Neural progenitor cell (in vitro differentiated cells): Measurements from ENCODE around the gene CYFIP2. TPM values are rescaled to one million over a fixed set of nuclear protein-coding genes. Genes with fewer than 3 reads are reported as not detected.

Experiments used
- DNase-seq: peaks from one replicate; pipeline ENCODE4 v3.0.0-alpha.2; 2016; ENCODE audit warnings: low spot score
- H2AFZ ChIP-seq: fragments of 200-600 bp; sonication (generic); replicated peaks from 2 replicates; pipeline ENCODE4 v1.6.1; 2016; ENCODE audit warnings: antibody characterized with exemption
- H3F3A ChIP-seq: fragments of 200-600 bp; sonication (generic); 2 replicates; pipeline ENCODE4 v1.6.1; 2016; ENCODE audit warnings: antibody characterized with exemption, low read depth
- H3K27ac ChIP-seq: fragments of 200-600 bp; sonication (generic); 2 replicates; pipeline ENCODE4 v1.5.1; 2016; ENCODE audit warnings: mild to moderate bottlenecking
- H3K27me3 ChIP-seq: fragments of 200-600 bp; sonication (generic); 2 replicates; pipeline ENCODE4 v1.6.1; 2016; ENCODE audit warnings: mild to moderate bottlenecking, moderate library complexity
- H3K36me3 ChIP-seq: fragments of 200-600 bp; sonication (generic); 2 replicates; pipeline ENCODE4 v1.5.1; 2016
- H3K4me1 ChIP-seq: fragments of 200-600 bp; sonication (generic); 2 replicates; pipeline ENCODE4 v1.6.1; 2016; ENCODE audit warnings: mixed run types
- H3K4me2 ChIP-seq: fragments of 200-600 bp; sonication (generic); 2 replicates; pipeline ENCODE4 v1.6.1; 2016
- H3K4me3 ChIP-seq: fragments of 200-600 bp; sonication (generic); 2 replicates; pipeline ENCODE4 v1.5.1; 2016
- H3K79me2 ChIP-seq: fragments of 200-600 bp; sonication (generic); 2 replicates; pipeline ENCODE4 v1.6.1; 2016; ENCODE audit warnings: low read depth
- H3K9ac ChIP-seq: fragments of 200-600 bp; sonication (generic); 2 replicates; pipeline ENCODE4 v1.6.1; 2016
- H3K9me3 ChIP-seq: fragments of 200-600 bp; sonication (generic); 2 replicates; pipeline ENCODE4 v1.5.1; 2016; ENCODE audit warnings: low read depth
- H4K20me1 ChIP-seq: fragments of 200-600 bp; sonication (generic); 2 replicates; pipeline ENCODE4 v1.6.1; 2016; ENCODE audit warnings: low read depth
- H3K27ac Mint-ChIP-seq: 3 replicates; pipeline ENCODE4 v1.8.0; 2021; ENCODE audit warnings: mixed read lengths
- H3K27me3 Mint-ChIP-seq: 2 replicates; pipeline ENCODE4 v1.8.0; 2022; ENCODE audit warnings: low read depth, mild to moderate bottlenecking, inconsistent platforms, moderate library complexity, mixed read lengths; ENCODE audit not compliant: insufficient read depth
- H3K36me3 Mint-ChIP-seq: 3 replicates; pipeline ENCODE4 v1.8.0; 2021; ENCODE audit warnings: mixed read lengths
- H3K4me1 Mint-ChIP-seq: 3 replicates; pipeline ENCODE4 v1.8.0; 2021; ENCODE audit warnings: mixed read lengths
- H3K4me3 Mint-ChIP-seq: 3 replicates; pipeline ENCODE4 v1.8.0; 2021; ENCODE audit warnings: mild to moderate bottlenecking, moderate library complexity, mixed read lengths
- H3K9me3 Mint-ChIP-seq: 3 replicates; pipeline ENCODE4 v1.8.0; 2020; ENCODE audit warnings: mixed read lengths
- EZH2 ChIP-seq: fragments of 200-600 bp; sonication (generic); IDR thresholded peaks from 2 replicates; pipeline ENCODE4 v1.6.1; 2017; ENCODE audit warnings: antibody characterized with exemption, mild to moderate bottlenecking, moderate library complexity
- EZH2phosphoT487 ChIP-seq: fragments of 200-600 bp; sonication (generic); IDR thresholded peaks from 2 replicates; pipeline ENCODE4 v1.6.1; 2017; ENCODE audit warnings: antibody characterized with exemption
- total RNA-seq: library from RNA; depleted of rRNA; stranded (reverse); fragments of >200 nt; gene quantifications from 2 replicates; pipeline ENCODE4 v1.2.3, GENCODE V29; 2015; ENCODE audit warnings: low replicate concordance
- TF ChIP-seq, protein P1 (sequence below): fragments of 200-600 bp; sonication (generic); IDR thresholded peaks from 2 replicates; pipeline ENCODE4 v1.5.1; 2017; ENCODE audit warnings: antibody characterized with exemption, mild to moderate bottlenecking

CYFIP2 gene
- total RNA-seq, 1 donor from 2014 or later = 70.2 TPM

DNA sequence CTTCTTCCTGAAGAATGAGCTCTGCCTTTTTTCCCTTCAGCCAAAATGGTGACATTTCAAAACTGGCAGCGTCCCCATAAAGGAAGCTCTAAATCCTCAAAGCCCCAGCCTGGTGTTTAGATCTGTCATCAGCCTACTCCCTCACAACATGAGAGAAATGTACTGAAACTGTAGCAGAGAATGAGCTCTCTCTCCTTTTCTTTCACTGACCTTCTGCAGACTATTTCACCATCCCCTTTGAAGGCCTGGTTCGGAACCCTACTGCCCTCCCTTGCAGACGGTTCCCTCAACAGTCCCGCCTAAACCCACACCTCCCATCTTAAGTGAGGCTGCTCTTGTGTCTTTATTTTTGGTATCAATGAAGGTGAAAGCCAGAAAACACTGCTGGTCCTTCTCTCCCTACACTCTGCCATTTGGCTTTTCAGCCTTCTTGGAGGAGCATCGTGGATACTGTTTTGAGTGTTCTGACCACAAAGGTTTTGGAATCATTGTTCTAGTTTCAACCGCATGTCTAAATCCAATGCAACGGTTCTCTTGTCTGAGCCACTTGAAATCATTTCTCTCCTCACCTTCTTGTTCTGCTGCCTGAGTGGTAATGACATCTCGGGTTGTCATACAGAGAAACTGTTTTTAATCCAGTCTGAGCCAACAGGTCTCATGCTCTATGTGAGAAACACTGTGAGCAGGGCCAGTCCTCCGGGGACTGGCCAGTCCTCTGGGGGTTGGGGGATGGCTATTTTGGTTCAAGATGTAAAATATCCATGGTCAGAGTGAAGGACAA, 46.2 kb upstream of the CYFIP2 start:
- H3K27me3 ChIP-seq = no peaks in the 10 kb centered on the region
- no peaks in the 10 kb centered on the region for H3F3A ChIP-seq
- H3K4me3 ChIP-seq = no peak overlapping the region
- H3K4me1 Mint-ChIP-seq = peaks cover 6% of the 10 kb centered on the region
- no peaks in the 10 kb centered on the region for H3K9me3 ChIP-seq
- H3K36me3 Mint-ChIP-seq = no peaks in the 10 kb centered on the region
- no peaks in the 10 kb centered on the region for H3K9me3 Mint-ChIP-seq
- no peak for DNase-seq
- H3K4me1 ChIP-seq = no peaks in the 10 kb centered on the region
- no peaks in the 10 kb centered on the region for H3K36me3 ChIP-seq
- no peak overlapping the region for H3K4me3 Mint-ChIP-seq
- no peak overlapping the region for H3K27ac ChIP-seq
- no peak overlapping the region for H3K4me2 ChIP-seq
- H3K27ac Mint-ChIP-seq = no peak overlapping the region
- TF ChIP-seq, protein P1, sequence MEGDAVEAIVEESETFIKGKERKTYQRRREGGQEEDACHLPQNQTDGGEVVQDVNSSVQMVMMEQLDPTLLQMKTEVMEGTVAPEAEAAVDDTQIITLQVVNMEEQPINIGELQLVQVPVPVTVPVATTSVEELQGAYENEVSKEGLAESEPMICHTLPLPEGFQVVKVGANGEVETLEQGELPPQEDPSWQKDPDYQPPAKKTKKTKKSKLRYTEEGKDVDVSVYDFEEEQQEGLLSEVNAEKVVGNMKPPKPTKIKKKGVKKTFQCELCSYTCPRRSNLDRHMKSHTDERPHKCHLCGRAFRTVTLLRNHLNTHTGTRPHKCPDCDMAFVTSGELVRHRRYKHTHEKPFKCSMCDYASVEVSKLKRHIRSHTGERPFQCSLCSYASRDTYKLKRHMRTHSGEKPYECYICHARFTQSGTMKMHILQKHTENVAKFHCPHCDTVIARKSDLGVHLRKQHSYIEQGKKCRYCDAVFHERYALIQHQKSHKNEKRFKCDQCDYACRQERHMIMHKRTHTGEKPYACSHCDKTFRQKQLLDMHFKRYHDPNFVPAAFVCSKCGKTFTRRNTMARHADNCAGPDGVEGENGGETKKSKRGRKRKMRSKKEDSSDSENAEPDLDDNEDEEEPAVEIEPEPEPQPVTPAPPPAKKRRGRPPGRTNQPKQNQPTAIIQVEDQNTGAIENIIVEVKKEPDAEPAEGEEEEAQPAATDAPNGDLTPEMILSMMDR = no peak
- TF ChIP-seq EZH2phosphoT487 (no peak), EZH2 (no peak)
- H3K9ac ChIP-seq = no peak overlapping the region
- H4K20me1 ChIP-seq = no peaks in the 10 kb centered on the region
- H3K79me2 ChIP-seq = no peaks in the 10 kb centered on the region
- H3K27me3 Mint-ChIP-seq = peaks cover 2% of the 10 kb centered on the region
- no peak overlapping the region for H2AFZ ChIP-seq

DNA sequence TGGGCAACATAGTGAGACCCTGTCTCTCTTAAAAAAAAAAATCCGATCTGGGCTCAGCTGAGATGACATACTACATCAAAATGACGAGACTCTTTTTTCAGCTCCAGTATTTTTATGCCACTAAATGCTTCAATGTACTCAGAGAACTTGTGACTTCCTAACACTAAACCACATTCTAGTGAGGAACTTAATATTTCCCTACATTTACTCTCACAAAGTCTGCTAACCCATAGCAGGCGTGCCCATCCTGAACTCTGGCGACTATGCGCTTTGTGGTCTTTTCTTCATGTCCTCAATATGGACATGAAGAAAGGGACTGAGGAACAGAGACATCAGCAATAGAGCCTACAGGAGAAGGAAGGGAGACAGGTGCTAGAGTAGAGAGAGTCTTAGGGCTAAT, 44.0 kb upstream of the CYFIP2 start:
- H3K79me2 ChIP-seq = no peaks in the 10 kb centered on the region
- no peak overlapping the region for H3K27ac Mint-ChIP-seq
- no peak overlapping the region for H2AFZ ChIP-seq
- no peak overlapping the region for H3K27ac ChIP-seq
- H3K4me3 ChIP-seq = no peak overlapping the region
- no peaks in the 10 kb centered on the region for H3K36me3 ChIP-seq
- H3K4me3 Mint-ChIP-seq = no peak overlapping the region
- peaks cover 5% of the 10 kb centered on the region for H3K4me1 Mint-ChIP-seq
- no peak overlapping the region for H3K9ac ChIP-seq
- no peaks in the 10 kb centered on the region for H3K4me1 ChIP-seq
- TF ChIP-seq EZH2 (no peak), EZH2phosphoT487 (no peak)
- TF ChIP-seq, protein P1 = no peak
- peaks cover 2% of the 10 kb centered on the region for H3K27me3 Mint-ChIP-seq
- H3K36me3 Mint-ChIP-seq = no peaks in the 10 kb centered on the region
- H3K27me3 ChIP-seq = no peaks in the 10 kb centered on the region
- H3F3A ChIP-seq = no peaks in the 10 kb centered on the region
- no peak overlapping the region for H3K4me2 ChIP-seq
- H3K9me3 ChIP-seq = no peaks in the 10 kb centered on the region
- H3K9me3 Mint-ChIP-seq = no peaks in the 10 kb centered on the region
- no peak for DNase-seq
- no peaks in the 10 kb centered on the region for H4K20me1 ChIP-seq

DNA sequence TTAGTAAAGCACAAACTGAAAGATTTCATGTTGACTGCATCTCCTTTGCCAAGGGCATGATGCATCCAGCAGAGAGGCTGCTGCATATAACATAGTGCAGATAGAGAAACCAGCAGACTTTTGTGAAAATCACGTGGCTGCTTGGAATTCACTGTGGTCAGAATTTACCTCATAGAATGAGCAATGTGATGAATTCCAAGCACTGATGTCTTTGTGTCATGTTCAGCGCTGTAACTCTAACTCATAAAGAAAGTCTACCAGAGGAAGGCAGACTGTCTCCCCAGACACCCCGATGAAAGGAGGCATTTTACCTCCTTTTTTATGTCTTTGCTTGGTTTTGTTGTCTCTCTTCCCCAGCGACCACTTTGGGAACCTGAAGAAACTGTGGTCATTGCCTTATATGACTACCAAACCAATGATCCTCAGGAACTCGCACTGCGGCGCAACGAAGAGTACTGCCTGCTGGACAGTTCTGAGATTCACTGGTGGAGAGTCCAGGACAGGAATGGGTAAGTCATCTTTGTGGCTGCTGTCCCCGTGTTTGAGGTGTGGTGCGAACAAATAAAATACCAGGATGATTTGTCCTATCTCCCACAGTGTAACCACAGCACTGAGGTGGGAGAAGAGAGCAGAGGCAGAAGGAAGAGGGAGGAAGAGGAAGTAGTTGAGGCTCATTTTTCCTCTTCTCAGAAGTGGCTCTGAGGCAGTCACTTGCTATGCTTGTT, 43.3 kb upstream of the CYFIP2 start:
- no peaks in the 10 kb centered on the region for H3K9me3 ChIP-seq
- H3K36me3 ChIP-seq = no peaks in the 10 kb centered on the region
- peaks cover 2% of the 10 kb centered on the region for H3K4me1 Mint-ChIP-seq
- no peak for DNase-seq
- no peaks in the 10 kb centered on the region for H3K79me2 ChIP-seq
- no peak overlapping the region for H3K27ac Mint-ChIP-seq
- no peaks in the 10 kb centered on the region for H3F3A ChIP-seq
- H3K4me3 Mint-ChIP-seq = no peak overlapping the region
- no peaks in the 10 kb centered on the region for H3K9me3 Mint-ChIP-seq
- no peaks in the 10 kb centered on the region for H3K27me3 ChIP-seq
- H3K4me3 ChIP-seq = no peak overlapping the region
- no peaks in the 10 kb centered on the region for H3K4me1 ChIP-seq
- TF ChIP-seq, protein P1 = no peak
- TF ChIP-seq EZH2 (no peak), EZH2phosphoT487 (no peak)
- no peak overlapping the region for H3K4me2 ChIP-seq
- no peak overlapping the region for H2AFZ ChIP-seq
- H4K20me1 ChIP-seq = no peaks in the 10 kb centered on the region
- no peak overlapping the region for H3K27ac ChIP-seq
- peaks cover 2% of the 10 kb centered on the region for H3K27me3 Mint-ChIP-seq
- no peaks in the 10 kb centered on the region for H3K36me3 Mint-ChIP-seq
- H3K9ac ChIP-seq = no peak overlapping the region
